HepG2 (cell line): ENCODE data around the gene SRCAP. TPM values are rescaled to one million over a fixed set of nuclear protein-coding genes. Genes with fewer than 3 reads are reported as not detected.
A peak's percentile ranks its signal among the peaks of the same experiment; 100 is the strongest.

Experiments used
- ASH2L ChIP-seq: fragments of 300-600, 200-600 bp; sonication (generic); IDR thresholded peaks from 2 replicates; pipeline ENCODE4 v1.7.0; 2017; ENCODE audit warnings: low read depth, mild to moderate bottlenecking, moderate library complexity, mixed read lengths, low read length; ENCODE audit not compliant: insufficient read length
- ELF3 ChIP-seq: IDR thresholded peaks from 2 replicates; pipeline ENCODE4 v1.6.1; 2016; ENCODE audit warnings: missing genetic modification reagents, missing compliant biosample characterization
- FOSL2 ChIP-seq: sonication (generic); formaldehyde crosslinking; IDR thresholded peaks from 2 replicates; pipeline ENCODE4 v1.4.0; 2020; ENCODE audit warnings: missing genetic modification reagents
- FOXA3 ChIP-seq: IDR thresholded peaks from 2 replicates; pipeline ENCODE4 v1.6.1; 2016; ENCODE audit warnings: missing genetic modification reagents, missing compliant biosample characterization
- GATAD1 ChIP-seq: IDR thresholded peaks from 2 replicates; pipeline ENCODE4 v1.6.1; 2016; ENCODE audit warnings: missing genetic modification reagents, missing compliant biosample characterization
- HNF4G ChIP-seq, 2 experiments: sonication (generic) in 1 of 2; formaldehyde crosslinking in 1 of 2; IDR thresholded peaks; 2 replicates each; pipeline versions ENCODE4 v1.4.0 to v1.6.1; 2011 to 2020; ENCODE audit warnings: borderline replicate concordance in 2 of 2, low read depth in 2 of 2, mild to moderate bottlenecking in 2 of 2, low read length in 1 of 2, missing genetic modification reagents in 1 of 2, moderate library complexity in 1 of 2
- JARID2 ChIP-seq: sonication (generic); formaldehyde crosslinking; IDR thresholded peaks from 2 replicates; pipeline ENCODE4 v1.8.1; 2023; ENCODE audit warnings: missing genetic modification reagents, inconsistent platforms; ENCODE audit not compliant: insufficient replicate concordance
- NCOR1 ChIP-seq: fragments of 200-600 bp; sonication (generic); IDR thresholded peaks from 2 replicates; pipeline ENCODE4 v1.7.0; 2017; ENCODE audit warnings: antibody characterized with exemption, low read length, borderline replicate concordance
- NFIC ChIP-seq: IDR thresholded peaks from 2 replicates; pipeline ENCODE4 v1.6.1; 2012; ENCODE audit warnings: mild to moderate bottlenecking, low read length, inconsistent platforms
- NR2C2 ChIP-seq: sonication (generic); formaldehyde crosslinking; IDR thresholded peaks from 2 replicates; pipeline ENCODE4 v1.4.0; 2020; ENCODE audit warnings: missing genetic modification reagents, mild to moderate bottlenecking, moderate library complexity, borderline replicate concordance
- PHF20 ChIP-seq: sonication (generic); formaldehyde crosslinking; IDR thresholded peaks from 2 replicates; pipeline ENCODE4 v1.5.0; 2020; ENCODE audit warnings: mild to moderate bottlenecking, missing genetic modification reagents
- POLR2AphosphoS5 ChIP-seq: IDR thresholded peaks from 2 replicates; pipeline ENCODE4 v1.6.1; 2012; ENCODE audit warnings: low read depth, low read length
- RCOR2 ChIP-seq: IDR thresholded peaks from 2 replicates; pipeline ENCODE4 v1.6.1; 2016; ENCODE audit warnings: missing biosample characterization, missing genetic modification reagents
- RXRB ChIP-seq: IDR thresholded peaks from 2 replicates; pipeline ENCODE4 v1.6.1; 2016; ENCODE audit warnings: borderline replicate concordance, missing genetic modification reagents, missing compliant biosample characterization
- THYN1 ChIP-seq: sonication (generic); formaldehyde crosslinking; IDR thresholded peaks from 2 replicates; pipeline ENCODE4 v1.8.1; 2023; ENCODE audit warnings: low read depth, mild to moderate bottlenecking, moderate library complexity, missing genetic modification reagents, borderline replicate concordance
- ZNF256 ChIP-seq: sonication (generic); formaldehyde crosslinking; conservative IDR thresholded peaks from 2 replicates; pipeline ENCODE4 v1.4.0; 2020; ENCODE audit warnings: missing genetic modification reagents
- ZNF280D ChIP-seq: sonication (generic); formaldehyde crosslinking; IDR thresholded peaks from 2 replicates; pipeline ENCODE4 v1.5.1; 2020; ENCODE audit warnings: mild to moderate bottlenecking, missing genetic modification reagents
- ZNF3 ChIP-seq: IDR thresholded peaks from 2 replicates; pipeline ENCODE4 v1.7.0; 2017; ENCODE audit warnings: inconsistent platforms
- polyA plus RNA-seq, 8 experiments: library from polyadenylated mRNA; depleted of rRNA in 3 of 8; stranded (reverse) in 7 of 8; unstranded in 1 of 8; fragments of >200 nt; fragmentation: Illumina TruSeq in 4 of 8; extraction: Trizol in 4 of 8; gene quantifications; 2 replicates each; pipeline versions ENCODE4 v1.2.1 to v1.2.3, GENCODE V29; 2011 to 2016; ENCODE audit warnings: low read depth in 4 of 8, missing spikeins in 1 of 8, mixed read lengths in 1 of 8; ENCODE audit not compliant: insufficient read depth in 1 of 8
- total RNA-seq, 5 experiments: library from RNA; depleted of rRNA; stranded (reverse); fragments of >200 nt; fragmentation: Illumina TruSeq; extraction: Trizol; gene quantifications; 2 replicates each; pipeline ENCODE4 v1.2.3, GENCODE V29; 2016; ENCODE audit warnings: low read depth in 1 of 5
- TF ChIP-seq, protein P1 (sequence below): sonication (generic); formaldehyde crosslinking; conservative IDR thresholded peaks from 2 replicates; pipeline ENCODE4 v1.4.0; 2020; ENCODE audit warnings: mild to moderate bottlenecking, missing genetic modification reagents, moderate library complexity
- TF ChIP-seq, protein P2 (sequence below): IDR thresholded peaks from 2 replicates; pipeline ENCODE4 v1.6.1; 2012; ENCODE audit warnings: low read depth, low read length, improper control_type of control experiment

Gene SRCAP
- total and polyA plus RNA-seq, 2 of the 13 experiments (the other 11 are each of a cell fraction or from before 2014, with no cell fraction given): 4.9 to 9.0 TPM

DNA sequence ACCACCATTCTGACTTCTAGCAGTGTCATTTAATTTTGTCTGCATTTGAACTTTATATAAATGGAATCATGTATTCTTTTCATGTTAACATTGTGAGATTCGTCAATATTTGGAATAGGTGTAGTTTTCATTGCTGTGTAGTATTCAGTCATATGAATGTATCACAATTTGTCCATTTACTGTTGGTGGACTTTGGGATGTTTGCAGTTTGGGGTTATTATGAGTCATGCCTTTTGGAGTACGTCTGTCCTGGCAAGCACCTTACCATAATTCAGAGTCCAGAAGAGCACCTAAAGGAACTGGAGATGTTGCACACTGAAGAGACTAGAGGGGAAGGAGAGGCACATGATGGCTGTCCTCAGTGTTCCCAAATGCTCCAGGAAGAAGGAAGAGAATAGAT is 46.1 kb downstream of the SRCAP start (continued):
- TF ChIP-seq, protein P1, sequence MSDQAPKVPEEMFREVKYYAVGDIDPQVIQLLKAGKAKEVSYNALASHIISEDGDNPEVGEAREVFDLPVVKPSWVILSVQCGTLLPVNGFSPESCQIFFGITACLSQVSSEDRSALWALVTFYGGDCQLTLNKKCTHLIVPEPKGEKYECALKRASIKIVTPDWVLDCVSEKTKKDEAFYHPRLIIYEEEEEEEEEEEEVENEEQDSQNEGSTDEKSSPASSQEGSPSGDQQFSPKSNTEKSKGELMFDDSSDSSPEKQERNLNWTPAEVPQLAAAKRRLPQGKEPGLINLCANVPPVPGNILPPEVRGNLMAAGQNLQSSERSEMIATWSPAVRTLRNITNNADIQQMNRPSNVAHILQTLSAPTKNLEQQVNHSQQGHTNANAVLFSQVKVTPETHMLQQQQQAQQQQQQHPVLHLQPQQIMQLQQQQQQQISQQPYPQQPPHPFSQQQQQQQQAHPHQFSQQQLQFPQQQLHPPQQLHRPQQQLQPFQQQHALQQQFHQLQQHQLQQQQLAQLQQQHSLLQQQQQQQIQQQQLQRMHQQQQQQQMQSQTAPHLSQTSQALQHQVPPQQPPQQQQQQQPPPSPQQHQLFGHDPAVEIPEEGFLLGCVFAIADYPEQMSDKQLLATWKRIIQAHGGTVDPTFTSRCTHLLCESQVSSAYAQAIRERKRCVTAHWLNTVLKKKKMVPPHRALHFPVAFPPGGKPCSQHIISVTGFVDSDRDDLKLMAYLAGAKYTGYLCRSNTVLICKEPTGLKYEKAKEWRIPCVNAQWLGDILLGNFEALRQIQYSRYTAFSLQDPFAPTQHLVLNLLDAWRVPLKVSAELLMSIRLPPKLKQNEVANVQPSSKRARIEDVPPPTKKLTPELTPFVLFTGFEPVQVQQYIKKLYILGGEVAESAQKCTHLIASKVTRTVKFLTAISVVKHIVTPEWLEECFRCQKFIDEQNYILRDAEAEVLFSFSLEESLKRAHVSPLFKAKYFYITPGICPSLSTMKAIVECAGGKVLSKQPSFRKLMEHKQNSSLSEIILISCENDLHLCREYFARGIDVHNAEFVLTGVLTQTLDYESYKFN: peak; percentile 78
- peak; percentile 90 for TF ChIP-seq FOSL2
- TF ChIP-seq ELF3 (CRISPR knock-in tag): peak; percentile 43; the same call in 1 of the 2 replicates
- no peak for TF ChIP-seq ZNF256 (CRISPR knock-in tag)
- TF ChIP-seq RCOR2: peak; percentile 81; the same call in 1 of the 2 replicates
- peak; percentile 60; the same call in 1 of the 2 replicates for TF ChIP-seq NCOR1
- peak; percentile 87 for TF ChIP-seq RXRB
- peak; percentile 30; the same call in 1 of the 2 replicates for TF ChIP-seq GATAD1 (CRISPR knock-in tag)
- TF ChIP-seq FOXA3 (CRISPR knock-in tag): peak; percentile 54
- TF ChIP-seq HNF4G (IDR thresholded peaks at IDR 0.05; ENCODE audit: borderline replicate concordance, low read depth, low read length): peak; percentile 68; the same call in 1 of the 2 replicates
- no peak for TF ChIP-seq HNF4G (CRISPR knock-in tag; IDR thresholded peaks at IDR 0.05; ENCODE audit: borderline replicate concordance, low read depth)
- TF ChIP-seq, protein P2, sequence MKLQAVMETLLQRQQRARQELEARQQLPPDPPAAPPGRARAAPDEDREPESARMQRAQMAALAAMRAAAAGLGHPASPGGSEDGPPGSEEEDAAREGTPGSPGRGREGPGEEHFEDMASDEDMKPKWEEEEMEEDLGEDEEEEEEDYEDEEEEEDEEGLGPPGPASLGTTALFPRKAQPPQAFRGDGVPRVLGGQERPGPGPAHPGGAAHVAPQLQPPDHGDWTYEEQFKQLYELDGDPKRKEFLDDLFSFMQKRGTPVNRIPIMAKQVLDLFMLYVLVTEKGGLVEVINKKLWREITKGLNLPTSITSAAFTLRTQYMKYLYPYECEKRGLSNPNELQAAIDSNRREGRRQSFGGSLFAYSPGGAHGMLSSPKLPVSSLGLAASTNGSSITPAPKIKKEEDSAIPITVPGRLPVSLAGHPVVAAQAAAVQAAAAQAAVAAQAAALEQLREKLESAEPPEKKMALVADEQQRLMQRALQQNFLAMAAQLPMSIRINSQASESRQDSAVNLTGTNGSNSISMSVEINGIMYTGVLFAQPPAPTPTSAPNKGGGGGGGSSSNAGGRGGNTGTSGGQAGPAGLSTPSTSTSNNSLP: peak; percentile 77
- TF ChIP-seq ASH2L: peak; percentile 25
- peak; percentile 25; the same call in 1 of the 2 replicates for TF ChIP-seq NFIC
- peak; percentile 27; the same call in 1 of the 2 replicates for TF ChIP-seq NR2C2 (CRISPR knock-in tag)
- no peak for TF ChIP-seq THYN1 (CRISPR knock-in tag)
- peak; percentile 56; the same call in 1 of the 2 replicates for TF ChIP-seq ZNF280D (CRISPR knock-in tag)
- no peak for TF ChIP-seq JARID2 (CRISPR knock-in tag)
- TF ChIP-seq PHF20 (CRISPR knock-in tag): no peak
- peak; percentile 98 for TF ChIP-seq ZNF3 (CRISPR knock-in tag)
- TF ChIP-seq POLR2AphosphoS5: peak; percentile 22; the same call in 1 of the 2 replicates
